ENCODE results near the gene HIVEP3.

Gene HIVEP3

GRCh38 chr1:41504114-41505035, 414.3 kb downstream of the HIVEP3 start:
- no peak for DNase-seq (ENCODE audit: low read depth in 2 of 2, low spot score in 1 of 2)

GRCh38 chr1:41503538-41504113, 415.1 kb downstream of the HIVEP3 start:
- no peak for DNase-seq (ENCODE audit: low read depth in 2 of 2, low spot score in 1 of 2)

- no peak for DNase-seq (ENCODE audit: low read depth in 2 of 2, low spot score in 1 of 2)
Measured at GRCh38 chr1:41502912-41503311, 415.8 kb downstream of the HIVEP3 start.

DNA sequence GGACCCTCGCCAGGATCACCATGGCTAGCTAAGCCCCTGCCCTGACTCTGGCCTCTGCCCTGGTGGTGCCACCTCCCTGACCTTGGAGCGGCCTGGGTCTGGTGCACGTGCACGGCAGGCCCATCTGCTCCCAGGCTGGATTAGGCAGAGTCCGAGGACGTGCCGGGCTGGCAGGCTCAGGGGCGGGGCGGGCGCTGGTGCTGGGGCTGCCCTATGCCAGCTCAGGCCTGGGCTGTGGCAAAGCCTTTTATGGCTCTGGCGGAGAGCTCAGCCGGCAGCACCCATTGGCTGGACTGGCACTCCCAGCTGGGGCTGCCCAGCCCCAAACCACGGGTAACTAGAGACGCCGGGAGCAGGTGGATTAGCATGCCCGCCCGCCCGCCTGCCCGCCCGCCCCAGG, 417.1 kb downstream of the HIVEP3 start:
- DNase-seq (ENCODE audit: low read depth in 2 of 2, low spot score in 1 of 2) = no peak

- DNase-seq (ENCODE audit: low read depth in 2 of 2, low spot score in 1 of 2) = no peak
Measured at GRCh38 chr1:41500781-41501518, 417.8 kb downstream of the HIVEP3 start.

GRCh38 chr1:41500378-41500777, 418.3 kb downstream of the HIVEP3 start:
- no peak for DNase-seq (ENCODE audit: low read depth in 2 of 2, low spot score in 1 of 2)

DNA sequence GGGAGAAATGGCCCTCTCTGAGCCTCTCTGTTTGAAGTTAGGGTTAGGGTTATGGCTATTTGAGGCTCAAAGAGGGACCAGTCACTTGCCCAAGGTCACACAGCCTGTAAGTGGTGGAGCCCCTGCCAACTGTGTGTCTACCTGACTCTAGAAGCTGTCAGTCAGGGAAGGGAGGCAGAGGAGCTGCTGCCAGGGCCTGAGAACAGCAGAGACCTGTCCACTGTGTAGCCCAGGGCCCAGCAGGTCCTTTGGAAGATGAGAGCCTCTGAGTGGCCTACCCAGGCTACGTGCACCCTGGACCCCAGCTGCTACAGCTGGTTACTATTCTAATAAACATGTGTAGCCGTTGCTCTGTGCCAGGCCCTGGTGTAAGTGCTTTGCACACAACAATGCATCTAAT, 419.1 kb downstream of the HIVEP3 start:
- no peak for DNase-seq (ENCODE audit: low read depth in 2 of 2, low spot score in 1 of 2)

DNA sequence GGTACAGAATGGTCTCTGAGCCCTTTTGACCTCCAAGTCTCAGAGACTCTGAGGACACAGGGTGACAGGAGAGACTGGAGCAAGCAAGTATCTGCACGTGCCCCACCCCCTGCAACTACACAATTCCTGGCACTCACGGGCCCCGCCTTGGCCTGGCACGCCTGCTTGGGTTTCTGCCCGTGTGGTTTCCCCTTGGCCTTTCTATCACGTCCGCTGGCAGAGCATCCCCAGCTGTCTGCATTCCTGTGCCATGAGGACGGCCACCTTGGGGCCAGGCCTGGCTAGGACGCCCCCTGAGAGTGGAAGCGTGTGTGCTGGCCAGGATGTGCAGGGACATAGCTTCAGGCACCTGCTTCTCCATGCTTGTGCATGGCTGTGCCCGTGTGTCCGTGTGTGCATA, 419.9 kb downstream of the HIVEP3 start:
- no peak for DNase-seq (ENCODE audit: low read depth in 2 of 2, low spot score in 1 of 2)

GRCh38 chr1:41498391-41498790, 420.3 kb downstream of the HIVEP3 start:
- DNase-seq (ENCODE audit: low read depth in 2 of 2, low spot score in 1 of 2) = no peak

DNA sequence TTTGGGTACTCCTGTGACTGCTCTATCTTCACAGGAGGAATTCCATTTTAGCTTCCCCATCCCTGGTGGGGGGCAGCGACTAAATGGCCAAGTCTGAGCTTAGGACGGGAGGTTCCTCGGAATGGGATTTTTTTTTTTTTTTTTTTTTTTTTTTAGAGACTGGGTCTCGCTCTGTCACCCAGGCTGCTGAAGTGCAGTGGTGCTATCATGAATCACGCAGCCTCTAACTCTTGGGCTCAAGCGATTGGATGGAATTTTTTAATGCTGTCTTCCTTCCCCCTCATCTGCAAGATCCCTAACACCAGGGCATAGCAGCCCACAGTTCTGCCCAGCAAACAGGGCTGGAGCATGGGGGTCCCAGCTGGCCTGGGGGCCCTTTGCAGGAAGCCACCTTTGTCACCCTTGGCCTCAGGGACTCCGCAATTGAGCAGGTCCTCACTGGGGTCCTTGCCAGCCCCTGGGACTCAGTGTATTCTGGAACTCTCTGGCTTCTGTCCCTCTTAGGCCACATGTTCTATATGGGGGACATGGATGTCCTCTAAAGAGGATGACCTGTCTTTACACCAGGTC, 421.2 kb downstream of the HIVEP3 start:
- no peak for DNase-seq (ENCODE audit: low read depth in 2 of 2, low spot score in 1 of 2)

DNA sequence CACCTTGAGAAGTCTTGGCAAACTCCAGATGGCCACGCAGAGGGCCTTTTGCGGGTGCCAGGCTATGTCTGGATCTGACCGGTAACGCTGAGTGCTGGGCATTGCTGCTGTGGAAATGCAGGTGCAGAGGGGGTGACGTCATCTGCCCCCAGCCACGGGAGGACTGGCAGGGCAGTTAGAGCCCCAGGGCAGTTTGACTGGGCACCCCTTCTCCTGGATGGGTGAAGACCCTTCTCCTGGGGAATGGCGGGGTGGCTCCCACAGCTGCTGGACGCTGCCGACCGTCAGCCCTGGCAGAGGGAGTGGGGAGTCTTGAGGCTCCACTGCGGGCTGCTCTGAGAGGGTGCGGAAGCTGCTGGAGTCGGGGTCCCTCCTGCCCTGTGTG, 421.7 kb downstream of the HIVEP3 start:
- no peak for DNase-seq (ENCODE audit: low read depth in 2 of 2, low spot score in 1 of 2)

DNA sequence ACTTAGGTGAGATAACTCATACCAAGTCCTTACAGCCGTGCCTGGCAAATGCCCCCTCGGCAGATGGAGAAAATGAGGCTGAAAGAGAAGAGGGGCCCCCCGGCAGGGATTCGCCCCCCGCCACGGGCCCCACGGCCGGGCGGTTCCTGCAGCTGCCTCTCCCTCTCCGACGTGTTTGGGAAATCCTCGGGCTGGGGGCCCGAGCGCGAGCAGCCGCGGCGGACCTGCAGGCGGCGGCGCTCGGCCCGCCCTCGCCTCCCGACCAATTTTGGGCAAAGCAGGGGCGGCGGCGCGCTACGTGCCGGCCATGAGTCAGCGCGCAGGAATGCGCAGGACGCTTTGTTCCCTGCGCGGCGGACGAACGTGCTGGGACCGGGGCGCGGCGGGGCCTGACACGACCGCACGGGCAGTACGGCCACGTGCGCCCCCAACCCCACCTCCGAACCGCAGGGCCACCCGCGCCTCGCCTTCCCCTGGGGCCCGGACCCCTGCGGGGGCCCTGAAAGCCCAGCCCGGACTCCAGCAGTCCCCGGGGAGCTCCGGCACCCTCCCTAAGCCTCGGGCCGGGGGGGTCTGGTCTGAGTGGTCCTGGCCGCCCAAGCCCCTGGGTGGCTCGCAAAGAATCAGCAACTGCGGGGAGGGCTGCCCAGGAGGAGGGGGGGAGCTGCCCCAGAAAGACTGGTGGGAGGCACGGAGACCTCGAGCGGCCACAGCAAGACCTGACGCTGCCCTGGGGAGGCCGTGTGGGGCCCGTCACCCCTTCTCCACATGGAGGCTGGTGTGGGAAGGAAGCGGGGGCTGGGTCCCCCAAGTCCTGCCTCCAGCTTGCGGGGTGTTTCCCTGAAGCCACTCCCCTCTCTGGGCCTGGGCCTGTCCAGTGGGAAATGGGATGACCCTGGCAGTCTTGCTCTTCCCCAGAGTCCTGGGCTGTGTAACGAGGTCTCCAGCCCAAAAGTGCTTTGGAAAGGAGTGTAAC, 422.4 kb downstream of the HIVEP3 start:
- no peak for DNase-seq (ENCODE audit: low read depth in 2 of 2, low spot score in 1 of 2)

DNA sequence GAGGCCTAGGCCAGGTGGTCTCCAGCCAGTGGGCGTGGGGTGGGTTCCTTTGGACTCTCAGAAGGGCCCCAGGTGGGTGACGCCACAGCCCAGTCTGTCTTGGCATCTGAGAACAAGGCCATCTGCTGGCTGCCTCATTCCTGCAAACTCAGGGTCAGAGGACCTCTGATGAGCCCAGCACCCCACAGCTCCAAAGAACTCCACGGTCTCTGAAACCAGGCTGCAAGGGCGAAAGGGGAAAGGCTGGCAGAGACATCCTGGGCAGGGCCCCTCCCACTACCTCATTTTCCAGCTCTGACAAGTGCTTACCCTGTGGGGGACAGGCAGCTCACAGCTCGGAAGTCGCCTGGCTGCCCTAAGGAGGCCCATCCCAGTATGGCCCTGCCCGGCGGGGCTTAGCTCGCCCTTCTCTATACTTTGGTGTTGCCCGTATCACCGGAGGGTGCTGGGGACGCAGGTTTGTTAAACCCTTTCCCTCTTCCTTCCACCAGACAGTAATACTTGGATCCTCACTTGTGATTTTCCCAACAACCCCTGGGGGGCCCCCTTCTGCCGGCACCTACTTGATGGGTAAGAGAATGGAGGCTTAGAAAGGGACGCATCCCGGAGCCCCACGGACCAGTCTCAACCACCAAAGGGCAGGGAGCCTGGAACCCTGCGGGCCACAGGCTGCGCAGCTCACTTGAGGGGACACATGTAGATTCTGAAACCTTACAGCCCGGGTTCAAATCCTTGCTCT, 423.3 kb downstream of the HIVEP3 start:
- no peak for DNase-seq (ENCODE audit: low read depth in 2 of 2, low spot score in 1 of 2)

- no peak for DNase-seq (ENCODE audit: low read depth in 2 of 2, low spot score in 1 of 2)
Measured at GRCh38 chr1:41494351-41495209, 424.1 kb downstream of the HIVEP3 start.

- no peak for DNase-seq (ENCODE audit: low read depth in 2 of 2, low spot score in 1 of 2)
Measured at GRCh38 chr1:41493626-41494350, 424.9 kb downstream of the HIVEP3 start.

GRCh38 chr1:41493117-41493536, 425.6 kb downstream of the HIVEP3 start:
- no peak for DNase-seq (ENCODE audit: low read depth in 2 of 2, low spot score in 1 of 2)

GRCh38 chr1:41492341-41492848, 426.3 kb downstream of the HIVEP3 start:
- DNase-seq (ENCODE audit: low read depth in 2 of 2, low spot score in 1 of 2) = no peak

- no peak for DNase-seq (ENCODE audit: low read depth in 2 of 2, low spot score in 1 of 2)
Measured at GRCh38 chr1:41490911-41491310, 427.8 kb downstream of the HIVEP3 start.

All from stimulated activated CD8-positive, alpha-beta memory T cell treated with anti-CD3 and anti-CD28 coated beads, Interleukin-4, amount 100 ng/mL, for 4 hours (primary cell).